ENCODE measurements around the gene IL17RA.

DNA sequence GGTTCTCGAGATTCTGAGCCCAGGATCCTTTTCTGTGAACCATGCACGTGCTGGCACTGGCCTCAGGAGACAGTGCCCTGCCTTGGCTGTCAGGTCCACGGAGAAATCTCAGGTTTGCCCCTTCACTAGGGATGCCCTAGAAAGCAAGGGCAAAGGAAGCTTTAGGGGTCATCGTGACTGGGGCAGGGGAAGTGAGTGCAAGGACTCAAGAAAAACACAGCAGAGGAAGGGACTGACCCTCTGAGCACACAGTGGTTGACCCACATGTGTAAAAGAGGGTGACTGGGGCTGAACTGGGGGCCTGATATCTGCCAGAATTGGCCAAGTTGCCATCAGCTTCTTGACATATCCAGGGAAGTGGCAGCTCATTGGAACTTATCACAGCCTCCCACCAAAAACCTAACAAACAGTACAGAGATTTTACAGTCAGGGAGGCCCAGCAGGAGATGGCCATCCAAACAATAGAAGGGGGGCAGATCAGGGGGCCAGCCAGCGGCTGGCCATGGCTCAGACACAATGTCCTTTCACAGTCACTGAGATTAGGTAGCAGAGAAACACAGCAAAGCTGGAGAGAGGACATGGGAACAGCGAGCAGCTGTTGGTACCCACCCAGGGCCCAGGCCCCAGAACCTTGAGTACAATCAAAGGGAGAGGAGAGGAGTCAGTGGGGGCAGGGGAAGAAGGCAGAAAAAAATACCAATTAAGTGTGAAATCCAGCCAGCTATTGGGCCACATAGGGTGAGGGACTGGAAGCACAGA lies 32.0 kb downstream of the IL17RA start:
- no peak for TF ChIP-seq POLR2AphosphoS5 (IDR thresholded peaks at IDR 0.05)
- TF ChIP-seq, protein P1, sequence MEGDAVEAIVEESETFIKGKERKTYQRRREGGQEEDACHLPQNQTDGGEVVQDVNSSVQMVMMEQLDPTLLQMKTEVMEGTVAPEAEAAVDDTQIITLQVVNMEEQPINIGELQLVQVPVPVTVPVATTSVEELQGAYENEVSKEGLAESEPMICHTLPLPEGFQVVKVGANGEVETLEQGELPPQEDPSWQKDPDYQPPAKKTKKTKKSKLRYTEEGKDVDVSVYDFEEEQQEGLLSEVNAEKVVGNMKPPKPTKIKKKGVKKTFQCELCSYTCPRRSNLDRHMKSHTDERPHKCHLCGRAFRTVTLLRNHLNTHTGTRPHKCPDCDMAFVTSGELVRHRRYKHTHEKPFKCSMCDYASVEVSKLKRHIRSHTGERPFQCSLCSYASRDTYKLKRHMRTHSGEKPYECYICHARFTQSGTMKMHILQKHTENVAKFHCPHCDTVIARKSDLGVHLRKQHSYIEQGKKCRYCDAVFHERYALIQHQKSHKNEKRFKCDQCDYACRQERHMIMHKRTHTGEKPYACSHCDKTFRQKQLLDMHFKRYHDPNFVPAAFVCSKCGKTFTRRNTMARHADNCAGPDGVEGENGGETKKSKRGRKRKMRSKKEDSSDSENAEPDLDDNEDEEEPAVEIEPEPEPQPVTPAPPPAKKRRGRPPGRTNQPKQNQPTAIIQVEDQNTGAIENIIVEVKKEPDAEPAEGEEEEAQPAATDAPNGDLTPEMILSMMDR (IDR thresholded peaks at IDR 0.05), result no peak
